Progenitor cell of endocrine pancreas (in vitro differentiated cells): ENCODE measurements around the gene BTG3. TPM values are rescaled to one million over a fixed set of nuclear protein-coding genes. Genes with fewer than 3 reads are reported as not detected.

Experiments used
- DNase-seq: peaks from one replicate; pipeline ENCODE4 v3.0.0; 2021; ENCODE audit warnings: low spot score; ENCODE audit not compliant: unreplicated experiment
- H3K27ac Mint-ChIP-seq: 2 replicates; pipeline ENCODE4 v1.8.0; 2021; ENCODE audit warnings: mild to moderate bottlenecking, moderate library complexity, mixed read lengths
- H3K27me3 Mint-ChIP-seq: 2 replicates; pipeline ENCODE4 v1.8.0; 2021; ENCODE audit warnings: mixed read lengths
- H3K36me3 Mint-ChIP-seq: 2 replicates; pipeline ENCODE4 v1.8.0; 2022; ENCODE audit warnings: mixed read lengths; ENCODE audit not compliant: insufficient read depth
- H3K4me1 Mint-ChIP-seq: 2 replicates; pipeline ENCODE4 v1.8.0; 2021; ENCODE audit warnings: low read depth, mixed read lengths
- H3K4me3 Mint-ChIP-seq: 2 replicates; pipeline ENCODE4 v1.8.0; 2021; ENCODE audit warnings: low read depth, mild to moderate bottlenecking, moderate library complexity, mixed read lengths
- H3K9me3 Mint-ChIP-seq: 2 replicates; pipeline ENCODE4 v1.8.0; 2021; ENCODE audit warnings: low read depth, mixed read lengths
- total RNA-seq: library from RNA; stranded (reverse); gene quantifications from 2 replicates; pipeline ENCODE4 v1.2.1, GENCODE V29; 2021
- TF ChIP-seq, protein P1 (sequence below): fragments of 200-600 bp; sonication (generic); IDR thresholded peaks from one replicate; pipeline ENCODE4 v1.5.0; 2021; ENCODE audit warnings: antibody characterized with exemption, mild to moderate bottlenecking; ENCODE audit not compliant: unreplicated experiment

Gene BTG3
- total RNA-seq, 1 donor from 2014 or later, result 29.0 TPM

- TF ChIP-seq, protein P1, sequence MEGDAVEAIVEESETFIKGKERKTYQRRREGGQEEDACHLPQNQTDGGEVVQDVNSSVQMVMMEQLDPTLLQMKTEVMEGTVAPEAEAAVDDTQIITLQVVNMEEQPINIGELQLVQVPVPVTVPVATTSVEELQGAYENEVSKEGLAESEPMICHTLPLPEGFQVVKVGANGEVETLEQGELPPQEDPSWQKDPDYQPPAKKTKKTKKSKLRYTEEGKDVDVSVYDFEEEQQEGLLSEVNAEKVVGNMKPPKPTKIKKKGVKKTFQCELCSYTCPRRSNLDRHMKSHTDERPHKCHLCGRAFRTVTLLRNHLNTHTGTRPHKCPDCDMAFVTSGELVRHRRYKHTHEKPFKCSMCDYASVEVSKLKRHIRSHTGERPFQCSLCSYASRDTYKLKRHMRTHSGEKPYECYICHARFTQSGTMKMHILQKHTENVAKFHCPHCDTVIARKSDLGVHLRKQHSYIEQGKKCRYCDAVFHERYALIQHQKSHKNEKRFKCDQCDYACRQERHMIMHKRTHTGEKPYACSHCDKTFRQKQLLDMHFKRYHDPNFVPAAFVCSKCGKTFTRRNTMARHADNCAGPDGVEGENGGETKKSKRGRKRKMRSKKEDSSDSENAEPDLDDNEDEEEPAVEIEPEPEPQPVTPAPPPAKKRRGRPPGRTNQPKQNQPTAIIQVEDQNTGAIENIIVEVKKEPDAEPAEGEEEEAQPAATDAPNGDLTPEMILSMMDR, result no peak
- DNase-seq, result no peak
- Mint-ChIP-seq H3K27me3 (no peaks in the 10 kb centered on the region), H3K36me3 (peaks cover 25% of the 10 kb centered on the region), H3K4me1 (peaks cover 20% of the 10 kb centered on the region), H3K4me3 (no peak overlapping the region), H3K27ac (peak overlapping the region; percentile 13), H3K9me3 (no peaks in the 10 kb centered on the region)
Measured at GRCh38 chr21:17554120-17554519, 58.6 kb downstream of the BTG3 start.

DNA sequence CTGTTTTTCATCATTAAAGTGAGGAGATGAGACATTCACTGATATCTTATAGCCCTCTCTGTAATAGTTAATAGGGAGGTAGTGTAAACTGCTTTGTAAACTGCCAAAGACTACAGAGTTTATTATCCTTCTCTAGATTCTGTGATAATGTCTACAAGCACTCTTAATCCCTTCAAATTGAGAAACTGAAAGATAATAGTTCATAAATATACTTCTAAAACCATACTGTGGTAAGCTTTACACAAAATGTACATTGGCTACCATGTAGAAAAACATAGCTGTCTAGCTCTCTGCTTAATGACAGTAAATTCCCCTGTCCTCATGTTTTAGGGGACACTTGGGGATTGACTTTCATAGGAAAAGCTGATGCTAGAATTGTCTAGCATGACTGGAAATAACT lies 60.3 kb downstream of the BTG3 start:
- no peaks in the 10 kb centered on the region for H3K9me3 Mint-ChIP-seq
- no peak for DNase-seq
- no peak overlapping the region for H3K4me3 Mint-ChIP-seq
- H3K36me3 Mint-ChIP-seq, result peaks cover 27% of the 10 kb centered on the region
- TF ChIP-seq, protein P1, result no peak
- H3K27me3 Mint-ChIP-seq, result no peaks in the 10 kb centered on the region
- H3K4me1 Mint-ChIP-seq, result peaks cover 26% of the 10 kb centered on the region
- no peak overlapping the region for H3K27ac Mint-ChIP-seq

- H3K4me3 Mint-ChIP-seq, result no peak overlapping the region
- no peaks in the 10 kb centered on the region for H3K9me3 Mint-ChIP-seq
- no peak for DNase-seq
- TF ChIP-seq, protein P1, result no peak
- H3K36me3 Mint-ChIP-seq, result peaks cover 31% of the 10 kb centered on the region
- no peak overlapping the region for H3K27ac Mint-ChIP-seq
- no peaks in the 10 kb centered on the region for H3K27me3 Mint-ChIP-seq
- peaks cover 26% of the 10 kb centered on the region for H3K4me1 Mint-ChIP-seq
Measured at GRCh38 chr21:17550671-17551308, 61.9 kb downstream of the BTG3 start.

- TF ChIP-seq, protein P1, result no peak
- Mint-ChIP-seq H3K36me3 (peaks cover 24% of the 10 kb centered on the region), H3K27ac (no peak overlapping the region), H3K4me1 (peaks cover 23% of the 10 kb centered on the region), H3K9me3 (no peaks in the 10 kb centered on the region), H3K4me3 (no peak overlapping the region), H3K27me3 (no peaks in the 10 kb centered on the region)
- no peak for DNase-seq
Measured at GRCh38 chr21:17548262-17548661, 64.4 kb downstream of the BTG3 start.

DNA sequence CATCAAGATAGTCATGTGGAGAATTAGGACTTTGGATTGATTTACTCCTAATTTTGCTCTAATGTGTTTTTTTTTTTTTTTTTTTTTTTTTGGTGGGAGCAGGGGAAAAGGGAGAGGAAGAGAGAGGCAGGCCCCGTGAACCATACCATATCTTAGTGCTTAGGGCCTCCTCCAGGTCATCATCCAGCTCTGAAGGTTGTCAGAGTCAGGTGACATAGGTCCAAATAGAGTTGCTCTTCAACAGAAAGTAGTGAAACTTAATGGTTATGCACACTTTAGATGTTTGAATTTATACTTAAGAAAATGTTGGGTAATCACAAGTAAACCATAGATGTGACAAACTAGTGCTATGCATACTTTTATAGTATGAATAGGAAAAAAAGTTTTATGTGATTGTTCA lies 67.7 kb downstream of the BTG3 start:
- Mint-ChIP-seq H3K4me3 (no peak overlapping the region), H3K4me1 (peaks cover 31% of the 10 kb centered on the region), H3K36me3 (peaks cover 17% of the 10 kb centered on the region), H3K27ac (no peak overlapping the region), H3K27me3 (no peaks in the 10 kb centered on the region), H3K9me3 (no peaks in the 10 kb centered on the region)
- no peak for DNase-seq
- TF ChIP-seq, protein P1, result no peak

Other genes with a start within 250 kb of the BTG3 start
- gene CXADR, start 99.9 kb downstream of the BTG3 start, total RNA-seq, result 58.1 and 65.9 TPM in 2 replicates
- gene C21orf91, start 206.5 kb upstream of the BTG3 start, total RNA-seq, result 32.9 and 33.0 TPM in 2 replicates